GM18951 (cell line): Measurements from ENCODE around the gene SMU1.
A peak's percentile ranks its signal among the peaks of the same experiment; 100 is the strongest.

Experiments
- POLR2A ChIP-seq: IDR thresholded peaks from 4 replicates; pipeline ENCODE4 v1.6.1; 2011; ENCODE audit warnings: mild to moderate bottlenecking; ENCODE audit not compliant: insufficient read length, insufficient read depth; ENCODE audit errors: extremely low read depth
- in situ Hi-C: fragments of 300-500 bp; cut with MboI; formaldehyde crosslinking; loops from one replicate; pipeline ENCODE4 v1.12.0; 2022; ENCODE audit warnings: low sequenced_read_pairs, mixed read lengths, inconsistent platforms; ENCODE audit not compliant: unreplicated experiment

Gene SMU1

DNA sequence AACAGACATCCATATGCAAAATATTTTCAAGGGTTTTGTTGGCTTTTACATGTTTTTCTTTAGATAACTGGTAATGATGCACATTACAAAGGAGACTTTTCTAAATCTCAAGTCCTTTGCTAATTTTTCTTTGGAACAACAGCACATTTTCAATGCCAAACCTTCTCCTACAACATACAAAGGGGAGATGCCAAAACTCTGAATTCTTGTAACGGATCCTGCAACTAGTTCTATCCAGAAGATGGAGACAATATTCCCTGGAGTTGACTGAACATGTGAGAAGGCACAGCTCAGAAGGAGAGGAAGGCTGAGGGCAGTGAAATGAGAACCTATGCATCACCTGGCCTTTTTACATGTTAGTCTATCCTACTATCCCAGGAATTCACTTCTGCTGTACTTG is 30.4 kb downstream of the SMU1 start:
- TF ChIP-seq POLR2A, result no peak
- in situ Hi-C loops, result no loop called here

DNA sequence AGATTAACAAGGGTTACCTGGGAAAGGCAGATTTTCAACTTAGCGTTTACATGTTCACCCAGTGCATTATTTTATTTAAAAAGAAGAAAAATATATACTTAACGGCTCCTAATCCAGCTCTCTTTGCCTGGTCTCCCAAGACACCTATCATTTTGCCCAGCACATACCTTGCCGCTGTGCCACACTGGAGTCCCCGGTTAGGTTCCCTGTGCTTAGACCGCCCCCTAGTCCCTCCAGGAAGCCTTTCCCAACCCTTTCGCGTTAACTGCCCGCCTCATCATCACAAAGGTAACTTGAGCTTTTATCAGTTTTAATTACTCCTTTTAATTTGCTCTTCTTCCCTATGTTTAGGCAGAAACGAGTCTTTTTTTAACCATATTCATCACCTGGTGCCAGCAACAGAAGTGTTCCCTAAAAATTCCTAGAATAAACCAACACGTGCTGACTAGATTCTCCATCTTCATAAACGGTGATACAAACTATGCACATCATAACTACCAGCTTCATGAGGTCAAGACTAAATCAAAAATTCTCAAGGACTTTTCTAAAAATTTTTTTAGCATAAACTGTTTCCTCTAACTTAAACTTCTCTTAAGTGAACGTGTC is 31.7 kb downstream of the SMU1 start:
- in situ Hi-C loops, result no loop called here
- TF ChIP-seq POLR2A, result no peak

DNA sequence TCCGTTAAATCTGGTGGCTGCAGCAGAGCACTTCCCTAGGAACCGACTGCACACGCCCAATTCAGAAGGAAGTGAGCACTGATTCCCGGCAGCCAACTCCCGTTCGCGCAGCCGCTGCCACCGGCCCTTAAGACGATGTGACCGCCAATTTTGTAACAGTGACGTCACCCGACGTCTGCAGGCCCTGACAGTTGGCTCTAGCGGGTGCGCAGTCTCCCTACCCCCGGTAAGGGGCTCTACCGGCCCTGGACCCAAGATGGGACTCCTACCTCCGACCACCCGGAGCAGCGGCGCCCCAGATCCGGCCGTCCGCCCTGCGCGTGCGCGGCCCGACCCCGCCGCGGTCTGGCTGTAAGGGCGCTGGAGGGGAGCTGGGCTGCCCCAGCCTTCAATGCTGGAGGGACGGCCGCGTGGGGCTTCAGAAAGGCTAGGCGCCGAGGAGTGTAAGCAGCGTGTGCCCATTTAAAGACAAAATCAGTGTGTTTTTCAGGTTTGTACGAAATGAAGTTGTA is 32.3 kb downstream of the SMU1 start:
- peak; percentile 52 for TF ChIP-seq POLR2A
- in situ Hi-C loops, result no loop called here

DNA sequence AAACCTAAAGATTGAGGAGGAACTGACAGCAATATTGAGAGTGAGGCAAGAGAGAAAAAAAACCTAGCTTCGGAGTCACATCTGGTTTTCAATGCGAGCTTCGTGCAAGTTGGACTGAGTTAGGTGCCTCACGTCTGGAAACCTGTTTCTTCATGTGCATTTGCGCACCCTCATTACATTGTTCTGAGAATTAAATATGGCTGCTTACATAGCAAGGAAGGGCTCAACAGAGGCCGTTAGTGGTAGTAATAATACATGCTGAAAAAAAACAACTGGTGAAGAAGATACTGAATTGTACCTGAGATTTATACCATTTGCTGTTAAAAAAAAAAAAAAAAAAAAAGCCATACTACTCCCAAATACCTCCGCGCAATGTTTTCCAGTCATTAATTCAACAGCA is 32.8 kb downstream of the SMU1 start:
- in situ Hi-C loops, result no loop called here
- TF ChIP-seq POLR2A, result no peak

DNA sequence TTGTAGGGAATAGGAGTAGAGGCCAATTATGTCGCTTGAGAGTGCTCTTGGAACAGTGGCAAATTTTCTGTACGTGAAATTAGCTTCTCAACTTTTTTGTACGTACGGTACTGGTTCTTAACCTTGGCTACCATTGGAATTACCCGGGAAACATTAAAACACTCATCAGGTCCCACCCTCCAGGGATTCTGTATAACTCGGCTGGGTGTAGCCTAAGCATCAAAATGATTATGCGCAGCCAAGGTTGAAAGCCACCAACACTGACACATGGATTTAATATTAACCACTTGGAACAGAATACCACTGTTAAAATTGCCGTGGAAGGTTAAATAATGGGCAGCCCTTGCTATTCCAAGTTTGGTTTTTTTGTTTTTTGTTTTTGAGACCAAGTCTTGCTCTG is 34.0 kb downstream of the SMU1 start:
- in situ Hi-C loops, result no loop called here
- no peak for TF ChIP-seq POLR2A

DNA sequence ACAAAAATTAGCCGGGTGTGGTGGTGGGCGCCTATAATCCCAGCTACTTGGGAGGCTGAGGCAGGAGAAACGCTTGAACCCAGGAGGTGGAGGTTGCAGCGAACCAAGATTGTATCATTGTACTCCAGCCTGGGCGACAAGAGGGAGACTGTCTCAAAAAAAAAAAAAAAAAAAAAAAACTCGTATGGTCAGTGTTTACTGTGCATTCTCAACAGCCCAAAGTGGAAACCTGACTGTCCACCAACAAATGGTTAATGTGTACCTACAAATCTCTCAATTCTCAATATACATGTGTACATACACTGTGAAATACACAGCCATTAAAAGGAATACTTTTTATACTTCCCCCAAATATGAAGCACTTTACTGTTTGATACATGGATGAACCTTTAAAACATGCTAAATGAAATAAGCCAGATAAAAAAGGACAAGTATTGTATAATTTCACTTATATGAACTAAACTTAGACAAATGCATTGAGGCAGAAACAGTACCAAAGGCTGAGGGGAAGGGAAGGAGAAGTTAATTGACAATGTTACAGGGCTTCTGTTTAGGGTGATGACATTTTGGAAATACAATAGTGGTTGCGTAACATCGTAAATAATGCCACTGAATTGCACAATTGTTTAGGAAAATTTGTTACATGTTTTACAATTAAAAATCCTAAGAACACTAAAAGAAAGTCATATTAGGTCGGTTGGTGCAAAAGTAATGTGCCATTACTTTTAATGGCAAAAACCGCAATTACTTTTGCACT is 34.9 kb downstream of the SMU1 start:
- TF ChIP-seq POLR2A, result no peak
- in situ Hi-C loops, result no loop called here

DNA sequence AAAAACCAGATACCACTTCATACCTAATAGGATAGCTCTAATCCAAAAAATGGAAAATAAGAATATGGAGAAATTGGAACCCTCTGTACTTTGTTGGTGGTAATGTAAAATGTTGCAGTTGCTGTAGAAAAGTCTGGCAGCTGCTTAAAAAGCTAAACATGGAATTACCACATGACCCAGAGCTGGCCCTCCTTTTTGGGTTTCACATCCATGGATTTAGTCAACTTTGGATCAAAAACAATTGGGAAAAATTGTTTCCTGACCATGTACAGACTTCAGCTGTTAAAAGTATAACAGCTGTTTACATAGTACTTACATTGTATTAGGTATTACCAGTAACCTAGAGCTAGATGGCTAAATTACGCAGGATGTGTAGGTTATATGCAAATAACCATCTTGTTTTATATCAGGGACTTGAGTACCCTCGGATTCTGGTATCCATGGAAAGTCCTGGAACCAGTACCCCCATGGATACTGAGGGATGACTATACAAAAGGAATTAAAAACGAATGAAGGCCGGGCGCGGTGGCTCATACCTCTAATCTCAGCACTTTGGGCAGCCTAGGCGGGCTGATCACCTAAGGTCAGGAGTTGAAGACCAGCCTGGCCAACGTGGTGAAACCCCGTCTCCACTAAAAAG is 35.6 kb downstream of the SMU1 start:
- no peak for TF ChIP-seq POLR2A
- in situ Hi-C loops, result no loop called here

DNA sequence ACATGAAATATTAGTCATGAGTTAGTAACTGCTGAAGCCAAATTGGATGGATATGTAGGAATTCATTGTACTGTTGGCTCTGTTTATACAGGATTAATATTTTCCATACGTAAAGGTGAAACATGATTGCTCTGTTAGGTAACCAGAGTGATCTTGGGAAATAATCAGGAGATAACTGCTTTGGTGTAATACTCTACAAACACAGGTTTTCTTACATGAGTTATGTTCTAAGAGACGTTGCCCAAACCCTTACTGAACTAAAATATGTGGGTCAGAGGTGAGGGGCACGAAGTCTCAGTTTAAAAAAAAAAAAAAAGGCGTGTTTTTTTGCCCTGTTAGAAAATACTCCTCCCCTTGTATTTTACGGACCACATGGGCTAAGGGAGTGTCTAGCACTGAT is 43.6 kb downstream of the SMU1 start:
- in situ Hi-C loops, result no loop called here
- TF ChIP-seq POLR2A, result no peak

DNA sequence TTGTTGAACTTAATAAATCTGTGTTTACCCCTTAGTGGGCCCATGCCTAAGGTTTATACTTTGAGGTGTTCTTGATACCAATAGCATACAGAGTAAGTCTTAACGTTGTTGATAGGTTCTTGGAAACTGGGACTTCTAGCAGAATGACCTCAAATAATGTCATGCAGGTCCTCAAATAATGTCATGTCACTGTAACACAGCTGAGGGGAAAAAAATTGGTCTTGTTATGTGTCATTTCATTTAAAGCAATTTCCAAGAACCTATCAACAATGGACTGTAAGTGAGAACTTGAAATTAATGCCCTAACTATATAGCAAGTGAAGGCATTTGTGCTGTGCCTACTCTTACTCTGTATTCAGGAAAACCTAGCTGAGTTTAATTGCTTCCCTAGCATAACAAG is 44.2 kb downstream of the SMU1 start:
- TF ChIP-seq POLR2A, result no peak
- in situ Hi-C loops, result no loop called here

DNA sequence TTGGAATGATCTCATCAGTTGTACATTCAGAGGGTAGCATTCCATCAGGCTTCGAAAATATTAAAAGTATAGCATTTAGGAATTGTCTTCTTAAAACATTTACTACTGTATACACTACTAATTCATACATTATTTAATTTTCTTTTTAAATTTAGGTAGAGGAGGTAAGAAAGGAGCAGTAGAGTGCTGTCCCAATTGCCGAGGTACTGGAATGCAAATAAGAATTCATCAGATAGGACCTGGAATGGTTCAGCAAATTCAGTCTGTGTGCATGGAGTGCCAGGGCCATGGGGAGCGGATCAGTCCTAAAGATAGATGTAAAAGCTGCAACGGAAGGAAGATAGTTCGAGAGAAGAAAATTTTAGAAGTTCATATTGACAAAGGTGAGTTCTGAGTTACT is 46.2 kb downstream of the SMU1 start:
- no peak for TF ChIP-seq POLR2A
- in situ Hi-C loops, result no loop called here

DNA sequence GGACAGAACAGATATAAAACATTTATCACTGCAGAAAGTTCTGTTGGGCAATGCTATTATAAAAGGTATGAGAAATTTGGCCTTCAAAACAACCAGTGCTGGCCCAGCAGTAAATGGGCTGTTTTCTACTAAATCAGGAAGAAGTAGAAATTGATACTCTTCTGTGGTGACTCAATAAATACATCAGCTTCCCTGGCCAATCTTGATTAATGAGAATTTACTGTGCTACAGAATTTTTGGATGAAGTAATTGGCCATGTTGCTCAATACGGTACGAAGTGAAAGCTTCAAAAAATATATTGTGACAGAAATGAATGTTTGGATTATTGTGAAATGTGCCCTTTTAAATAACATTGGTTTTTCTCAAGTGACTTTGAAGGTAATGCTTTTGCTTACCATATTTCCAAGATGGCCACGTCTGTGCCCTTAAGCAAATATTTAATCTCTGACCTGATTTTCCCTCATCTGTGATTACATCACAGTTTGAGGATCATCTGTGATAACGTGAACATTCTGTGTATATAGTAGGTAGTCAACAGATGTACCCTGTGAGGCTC is 47.2 kb downstream of the SMU1 start:
- in situ Hi-C loops, result no loop called here
- TF ChIP-seq POLR2A, result no peak

DNA sequence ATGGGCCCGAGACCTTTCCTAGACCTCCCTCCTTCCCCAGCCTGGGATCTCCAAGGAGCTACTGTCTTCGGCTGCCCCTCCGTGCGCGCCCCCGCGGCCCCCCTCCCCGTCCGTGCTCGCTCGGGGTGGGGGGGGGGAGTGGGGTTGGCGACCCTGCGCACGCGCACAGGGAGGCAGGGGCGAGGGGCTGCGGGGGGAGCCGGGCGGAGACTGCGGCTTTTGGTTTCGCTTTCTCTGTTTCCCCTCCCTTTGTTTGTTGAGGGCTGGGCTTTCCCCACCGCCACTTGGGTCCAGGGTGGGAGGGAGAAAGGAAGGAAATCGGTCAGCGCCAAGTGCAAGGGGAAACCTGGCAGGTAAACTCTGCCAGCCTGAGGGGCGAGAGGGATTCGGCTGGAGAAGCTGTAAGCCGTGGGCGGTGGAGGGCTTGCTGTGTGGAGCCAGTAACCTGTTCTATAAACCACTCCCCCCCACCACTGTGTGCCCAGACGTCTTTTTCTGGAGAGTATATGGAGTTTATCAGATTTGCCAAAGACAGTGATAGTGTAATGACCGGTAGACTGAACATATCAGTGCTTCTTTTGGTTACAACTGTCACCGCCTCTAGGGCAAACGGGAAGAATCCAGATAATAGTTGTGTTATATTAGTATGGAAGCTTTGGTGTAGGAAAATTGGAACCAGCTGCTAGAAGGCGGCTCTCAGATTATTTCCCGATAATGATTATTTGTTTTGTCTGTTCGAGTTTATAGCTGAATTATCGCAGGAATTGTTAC is 50.7 kb downstream of the SMU1 start:
- no peak for TF ChIP-seq POLR2A
- in situ Hi-C loops, result no loop called here
